Stimulated activated CD4-positive, alpha-beta T cell treated with anti-CD3 and anti-CD28 coated beads, Interleukin-12 subunit alpha, Interleukin-12 subunit beta, amount 100 ng/mL, for 4 hours (primary cell): Measurements from ENCODE around the gene OR6B1.

Experiments
- DNase-seq: peaks from one replicate; pipeline ENCODE4 v3.0.0-alpha.2; 2020

OR6B1 gene

DNA sequence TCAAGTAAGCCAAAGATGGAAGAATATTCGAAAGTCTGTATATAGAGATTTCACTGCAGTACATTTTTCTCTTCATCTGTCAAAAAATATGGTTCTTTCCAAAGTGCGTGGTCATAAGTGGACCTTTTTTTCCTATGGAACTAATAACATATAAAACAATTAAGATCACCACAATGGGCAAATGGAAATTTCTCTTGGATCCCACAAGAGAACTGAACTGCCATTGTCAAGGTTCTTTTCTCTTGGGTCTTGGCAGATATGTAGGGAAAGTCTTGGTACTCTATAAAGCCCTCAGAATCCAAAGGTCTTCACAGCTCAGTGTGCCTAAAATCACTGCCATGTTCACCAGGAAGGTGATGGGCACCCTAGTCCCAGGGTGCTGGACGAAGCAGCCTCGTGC is at the start of gene OR6B1:
Gene OR6B1 (plus strand): TSS at position 301 of the 400 bp plus-strand sequence. CDS start 3,677 bp downstream, outside the sequence.
- no peak for DNase-seq

DNA sequence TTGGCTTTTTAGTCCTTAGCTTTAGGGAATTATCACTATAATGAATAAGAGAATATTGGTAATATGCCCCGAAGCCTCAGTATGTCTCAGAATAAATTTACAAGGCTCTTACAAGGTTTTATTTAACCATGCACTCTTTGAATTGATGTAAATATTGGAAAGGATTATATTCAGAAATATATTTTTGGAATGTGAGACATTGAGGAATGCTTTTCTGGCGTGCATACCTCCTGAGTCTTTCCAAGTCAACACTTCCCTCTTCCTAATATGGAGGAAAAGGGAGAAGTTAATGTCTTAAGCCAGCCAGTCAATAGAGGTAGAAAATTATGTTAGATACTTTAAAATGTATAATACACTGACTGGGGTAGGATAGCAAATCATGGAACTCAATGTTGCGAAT is 46.7 kb upstream of the OR6B1 start:
- no peak for DNase-seq

DNA sequence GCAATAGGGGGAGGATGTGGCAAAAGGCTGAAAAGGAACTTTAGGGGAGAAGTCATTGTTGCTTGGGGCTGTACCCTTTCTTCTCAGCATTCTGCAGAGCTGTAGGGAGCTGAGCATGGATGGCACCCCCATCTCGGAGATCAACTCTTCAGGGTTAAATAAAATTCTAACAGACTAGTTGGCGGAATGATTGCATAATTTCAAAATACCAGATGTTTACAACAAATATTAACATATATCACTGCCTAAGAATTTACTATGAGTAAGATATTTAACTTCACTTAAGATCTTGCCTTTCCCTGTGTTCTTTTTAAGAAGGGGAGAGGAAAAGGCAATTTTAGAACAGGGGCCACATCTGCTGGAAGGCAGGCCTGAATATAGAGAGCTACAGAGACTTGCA is 46.0 kb upstream of the OR6B1 start:
- no peak for DNase-seq

DNA sequence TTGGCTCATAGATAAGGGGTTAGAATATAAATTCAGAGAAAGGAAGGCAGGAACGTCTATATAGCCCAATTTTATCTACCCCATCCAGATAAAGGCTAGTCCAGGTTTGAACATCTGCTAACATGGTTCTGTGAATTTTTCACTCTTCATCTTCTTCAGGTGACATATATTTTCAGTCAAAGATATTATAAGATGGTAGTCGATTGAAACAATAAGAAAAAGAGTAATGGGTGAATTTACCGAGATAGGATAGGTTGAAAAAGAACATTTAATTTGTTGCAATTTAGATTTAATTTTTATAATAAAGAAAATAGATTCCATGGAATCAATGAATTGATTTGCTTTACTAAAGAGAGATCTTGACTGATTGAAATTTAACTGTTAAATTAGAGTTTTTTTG is 45.6 kb upstream of the OR6B1 start, which contains the start of gene OR2F1:
Gene OR2F1 (plus strand): TSS at position 301 of the 400 bp plus-strand sequence. CDS start 5,127 bp downstream, outside the sequence.
- DNase-seq, result no peak

DNA sequence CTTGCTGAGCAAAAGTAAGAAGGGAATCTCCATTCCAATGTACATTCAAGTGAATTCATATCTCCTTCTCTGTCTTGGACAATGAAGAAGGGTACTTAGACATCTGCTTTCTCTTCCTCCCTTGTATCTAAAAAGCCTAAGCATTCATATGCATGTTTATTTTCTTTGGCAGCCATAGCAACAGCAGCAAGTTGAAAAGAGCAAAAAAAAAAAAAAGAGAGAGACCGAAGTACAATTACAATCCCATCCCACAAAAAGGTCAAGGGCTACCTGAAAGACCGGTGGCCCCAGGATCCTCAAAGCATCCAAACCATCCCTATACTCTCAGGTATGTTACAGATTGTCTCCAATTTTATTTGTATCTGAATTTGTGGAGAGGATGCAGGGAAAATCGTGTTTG is 41.3 kb upstream of the OR6B1 start:
- no peak for DNase-seq

DNA sequence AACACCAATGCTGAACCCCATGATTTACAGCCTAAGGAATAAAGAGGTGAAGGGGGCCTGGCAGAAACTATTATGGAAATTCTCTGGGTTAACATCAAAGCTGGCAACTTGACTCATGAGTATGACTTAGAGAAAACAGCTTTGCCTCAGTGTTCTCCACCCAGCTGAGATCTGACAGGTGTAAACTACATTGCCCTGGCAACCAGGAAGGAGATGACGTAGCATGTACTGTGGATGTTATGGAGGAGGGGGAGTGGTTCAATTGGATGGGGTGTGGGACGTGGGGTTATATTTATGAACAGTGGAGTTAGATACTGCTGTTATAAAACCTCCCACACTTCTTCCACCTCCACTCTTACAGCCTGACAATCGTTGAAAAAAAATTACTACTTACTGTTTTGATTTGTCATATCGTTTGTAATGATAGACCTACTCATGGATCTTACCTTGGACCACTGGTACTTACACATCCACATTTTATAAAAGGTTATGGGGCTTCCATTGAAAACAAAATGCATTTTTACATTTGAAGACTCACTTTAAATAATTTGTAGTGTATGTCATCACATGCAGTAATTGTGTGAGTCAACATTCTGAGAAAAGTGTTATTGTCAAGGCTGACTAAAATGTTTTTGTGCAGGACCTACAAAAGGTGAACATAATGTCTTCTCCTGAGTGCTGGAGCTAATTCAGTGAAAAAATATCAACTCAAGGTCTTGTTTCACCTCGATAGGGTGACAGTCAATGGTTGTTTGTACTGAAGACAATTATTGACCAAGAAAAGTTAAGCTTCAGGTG is 39.1 kb upstream of the OR6B1 start:
- DNase-seq, result no peak

DNA sequence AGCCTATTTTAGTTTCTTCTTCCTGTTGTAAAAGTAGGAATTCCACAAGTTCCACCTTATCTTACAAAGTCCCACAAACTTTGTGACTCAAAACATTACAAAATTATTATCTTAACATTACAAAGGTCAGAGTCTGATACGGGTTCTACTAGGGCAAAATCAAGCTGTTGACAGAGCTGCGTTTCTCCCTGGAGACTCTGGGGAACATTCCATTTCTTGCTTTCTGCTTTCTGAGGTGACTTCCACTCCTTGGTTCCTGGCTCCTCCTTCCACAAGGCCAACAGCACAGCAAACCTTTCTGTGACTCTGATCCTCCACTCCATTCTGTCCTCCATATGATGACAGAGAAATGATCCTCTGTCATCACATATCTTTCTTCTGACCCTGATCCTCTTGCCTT is 34.8 kb upstream of the OR6B1 start:
- no peak for DNase-seq

DNA sequence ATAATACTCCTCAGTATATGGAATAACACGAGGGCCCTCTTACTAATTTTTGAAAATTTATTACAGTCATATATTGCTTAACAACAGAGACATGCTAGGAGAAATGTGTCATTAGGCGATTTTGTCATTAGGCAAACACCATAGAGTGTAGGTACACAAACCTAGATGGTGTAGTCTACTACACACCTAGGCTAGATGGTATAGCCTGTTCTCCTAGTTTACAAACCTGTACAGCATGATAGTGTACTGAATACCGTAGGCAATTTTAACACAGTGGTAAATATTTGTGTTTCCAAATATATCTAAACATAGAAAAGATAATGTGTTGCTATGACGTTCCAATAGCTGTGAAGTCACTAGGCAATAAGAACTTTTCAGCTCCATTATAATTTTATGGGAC is 32.7 kb upstream of the OR6B1 start:
- no peak for DNase-seq

DNA sequence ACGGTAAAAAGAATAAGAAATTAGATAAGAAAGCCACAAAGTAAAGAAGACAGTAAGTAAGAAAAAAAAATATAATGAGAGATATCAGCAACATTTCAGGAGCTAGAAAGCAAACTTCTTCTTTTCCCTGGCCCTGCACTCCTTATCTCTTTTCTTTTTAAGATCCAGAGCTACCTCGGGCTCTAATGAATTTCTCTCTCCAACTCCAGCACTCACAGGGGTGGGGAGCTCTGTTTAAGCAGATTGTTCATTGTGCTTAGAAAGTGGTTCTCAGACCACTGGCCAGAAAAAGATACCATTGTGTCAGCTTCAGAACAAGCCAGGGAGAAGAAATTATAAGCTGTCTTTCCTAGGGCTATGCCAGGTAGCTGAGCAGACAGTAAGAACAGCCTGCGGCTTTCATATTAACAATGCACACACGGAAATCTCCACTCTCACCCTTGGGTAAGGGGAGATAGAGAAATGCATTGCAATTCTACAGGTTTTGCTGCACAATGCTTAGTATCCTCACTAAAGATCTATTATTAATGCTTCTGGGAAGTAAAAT is 26.2 kb upstream of the OR6B1 start:
- DNase-seq, result no peak

DNA sequence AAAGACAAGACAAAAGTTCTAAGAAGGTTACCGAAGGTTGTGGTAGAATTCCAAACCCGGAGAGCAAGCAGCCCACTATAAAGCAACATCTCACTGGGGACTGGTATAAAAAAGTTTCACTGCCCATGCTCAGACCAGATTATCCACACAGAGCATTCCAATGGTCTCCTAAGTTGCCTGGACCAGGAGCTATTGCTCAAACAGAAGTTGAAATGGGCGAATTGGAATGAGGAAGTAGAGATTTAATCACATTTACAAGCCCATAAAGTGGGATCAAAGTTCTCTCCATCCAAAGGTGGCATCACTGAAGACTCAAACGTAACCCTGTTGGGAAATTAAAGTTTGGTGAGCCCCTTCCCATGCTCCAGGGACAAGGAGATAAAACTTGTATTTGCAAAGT is 25.7 kb upstream of the OR6B1 start:
- no peak for DNase-seq

DNA sequence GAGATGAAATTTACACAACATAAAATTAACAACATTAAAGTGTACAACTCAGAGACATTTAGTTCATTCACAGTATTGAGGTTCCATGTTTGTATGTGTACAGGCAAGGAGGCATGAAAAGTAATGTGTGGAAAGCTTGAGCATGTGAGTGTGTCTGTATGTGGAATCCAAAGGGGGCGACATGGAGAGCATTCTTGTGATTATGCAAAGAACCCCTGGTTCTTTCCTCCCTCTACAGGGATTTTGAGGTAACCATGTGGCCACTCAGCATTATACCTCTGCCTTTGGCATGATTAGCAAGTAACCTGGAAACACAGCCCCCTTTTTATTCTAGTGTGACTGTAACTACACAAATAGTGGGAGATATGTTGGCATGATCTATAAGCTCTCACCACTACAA is 24.5 kb upstream of the OR6B1 start:
- DNase-seq, result no peak

DNA sequence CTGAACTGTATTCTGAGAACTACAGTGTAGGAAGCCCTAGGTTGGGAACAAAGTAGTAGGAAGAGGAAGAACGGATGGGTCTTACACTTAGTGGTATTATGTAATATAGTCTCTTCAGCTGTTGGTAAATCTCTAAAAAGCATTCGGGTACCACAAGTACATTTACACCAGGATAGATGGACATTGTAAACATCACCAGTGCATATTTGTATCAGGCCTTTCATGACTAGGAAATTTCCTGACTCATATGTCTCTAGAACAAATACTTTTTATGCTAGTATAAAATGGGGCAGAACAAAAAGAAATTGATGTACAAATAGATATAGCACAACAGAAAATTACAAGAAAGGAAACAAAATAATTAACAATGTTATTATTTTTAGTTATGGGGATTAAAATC is 21.5 kb upstream of the OR6B1 start:
- no peak for DNase-seq

DNA sequence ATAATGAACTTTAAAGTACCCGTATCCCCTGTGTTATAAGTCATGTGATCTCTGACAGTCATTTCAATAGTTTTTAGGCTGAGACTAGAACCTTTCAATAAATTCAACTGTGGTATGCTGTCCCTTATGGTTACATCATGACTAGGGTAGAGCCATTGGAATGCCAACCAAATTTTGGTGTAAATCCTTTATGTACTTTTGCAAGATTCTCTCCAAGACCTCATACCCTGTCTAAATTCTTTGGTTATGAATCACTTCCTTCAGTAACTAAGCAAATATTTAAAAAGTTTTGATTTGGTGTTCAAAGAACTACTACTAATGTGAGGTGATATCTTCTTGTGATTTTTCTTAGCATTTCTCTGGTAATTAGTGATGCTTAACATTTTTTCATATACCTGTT is 20.8 kb upstream of the OR6B1 start:
- no peak for DNase-seq

DNA sequence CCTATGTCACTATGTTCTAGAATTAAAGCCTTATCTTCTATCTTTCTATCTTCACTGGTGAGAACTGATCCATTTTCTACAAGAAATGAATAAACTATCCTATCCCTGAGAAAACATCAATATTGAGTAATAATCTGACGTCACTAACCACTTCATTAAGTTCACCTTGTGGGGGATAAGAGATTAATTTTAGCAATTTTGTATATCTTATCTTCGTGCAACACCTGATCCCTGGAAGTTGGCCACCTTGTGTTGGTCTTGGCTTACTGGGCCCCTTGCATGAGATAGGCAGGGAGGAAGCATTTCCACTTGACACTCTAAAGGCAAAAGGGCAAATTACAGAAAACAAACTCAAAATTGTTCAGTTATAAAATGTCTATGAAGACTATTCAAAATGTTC is 20.1 kb upstream of the OR6B1 start:
- no peak for DNase-seq

DNA sequence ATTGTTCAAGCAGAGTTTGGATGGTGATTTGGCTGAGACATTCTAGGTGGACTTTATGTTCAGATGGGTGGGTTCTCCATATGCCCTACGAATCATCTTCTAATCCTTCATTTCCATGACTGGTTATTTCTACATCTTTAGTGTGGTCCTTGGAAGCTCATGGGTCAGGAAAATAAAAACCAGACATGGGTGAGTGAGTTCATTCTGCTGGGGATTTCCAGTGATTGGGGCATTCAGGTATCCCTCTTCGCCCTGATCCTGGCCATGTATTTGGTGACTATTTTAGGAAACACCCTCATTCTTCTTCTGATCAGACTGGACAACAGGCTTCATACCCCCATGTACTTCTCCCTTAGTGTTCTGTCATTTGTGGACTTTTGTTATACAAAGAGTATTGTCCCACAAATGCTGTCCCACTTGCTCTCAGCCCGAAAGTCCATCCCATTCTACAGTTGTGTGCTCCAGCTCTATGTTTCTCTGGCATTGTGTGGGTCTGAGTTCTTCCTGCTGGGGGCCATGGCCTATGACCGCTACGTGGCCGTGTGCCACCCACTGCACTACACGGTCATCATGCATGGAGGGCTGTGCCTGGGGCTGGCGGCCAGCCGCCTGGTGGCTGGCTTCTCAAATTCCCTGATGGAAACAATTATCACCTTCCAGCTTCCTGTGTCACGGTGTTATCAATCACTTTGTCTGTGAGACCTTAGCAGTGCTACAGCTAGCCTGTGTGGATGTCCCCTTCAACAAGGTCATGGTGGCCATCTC is 19.2 kb upstream of the OR6B1 start:
- no peak for DNase-seq

DNA sequence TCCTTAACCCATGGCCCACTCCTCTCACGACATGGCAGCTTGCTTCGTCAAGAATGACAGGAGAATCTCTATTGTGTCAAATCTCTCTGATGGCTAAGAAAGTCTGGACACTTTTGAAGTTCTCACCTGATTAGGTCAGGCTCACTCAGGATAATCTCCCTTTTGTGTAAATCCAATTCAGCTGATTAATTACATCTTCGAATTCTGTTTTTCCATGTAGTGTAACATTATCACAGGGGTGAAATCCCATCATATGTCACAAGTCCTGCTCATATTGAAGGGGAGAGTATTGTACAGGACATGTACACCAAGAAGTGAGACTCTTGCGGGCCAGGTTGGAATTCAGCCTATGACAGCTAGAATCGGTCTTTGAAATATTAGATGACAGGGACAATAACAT is 16.2 kb upstream of the OR6B1 start:
- DNase-seq, result no peak

DNA sequence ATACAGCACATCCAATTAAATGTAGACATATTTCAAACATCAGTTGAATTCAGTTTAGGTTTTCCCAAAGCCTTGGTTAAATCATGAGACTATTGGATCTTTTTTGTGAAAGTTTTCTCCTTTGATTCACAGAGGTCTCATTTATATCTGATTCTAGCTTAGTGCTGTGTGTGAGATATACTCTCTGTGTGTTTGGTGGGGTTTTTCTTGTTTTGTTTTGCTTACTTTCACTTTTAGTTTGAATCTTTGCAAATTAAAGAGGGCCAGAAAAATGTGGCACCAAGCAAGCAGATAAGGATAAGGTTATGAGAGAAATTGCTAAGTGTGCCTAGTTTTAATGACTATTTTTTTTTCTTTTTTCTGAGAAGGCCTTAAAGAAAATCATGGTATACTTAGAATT is 12.6 kb upstream of the OR6B1 start:
- no peak for DNase-seq

DNA sequence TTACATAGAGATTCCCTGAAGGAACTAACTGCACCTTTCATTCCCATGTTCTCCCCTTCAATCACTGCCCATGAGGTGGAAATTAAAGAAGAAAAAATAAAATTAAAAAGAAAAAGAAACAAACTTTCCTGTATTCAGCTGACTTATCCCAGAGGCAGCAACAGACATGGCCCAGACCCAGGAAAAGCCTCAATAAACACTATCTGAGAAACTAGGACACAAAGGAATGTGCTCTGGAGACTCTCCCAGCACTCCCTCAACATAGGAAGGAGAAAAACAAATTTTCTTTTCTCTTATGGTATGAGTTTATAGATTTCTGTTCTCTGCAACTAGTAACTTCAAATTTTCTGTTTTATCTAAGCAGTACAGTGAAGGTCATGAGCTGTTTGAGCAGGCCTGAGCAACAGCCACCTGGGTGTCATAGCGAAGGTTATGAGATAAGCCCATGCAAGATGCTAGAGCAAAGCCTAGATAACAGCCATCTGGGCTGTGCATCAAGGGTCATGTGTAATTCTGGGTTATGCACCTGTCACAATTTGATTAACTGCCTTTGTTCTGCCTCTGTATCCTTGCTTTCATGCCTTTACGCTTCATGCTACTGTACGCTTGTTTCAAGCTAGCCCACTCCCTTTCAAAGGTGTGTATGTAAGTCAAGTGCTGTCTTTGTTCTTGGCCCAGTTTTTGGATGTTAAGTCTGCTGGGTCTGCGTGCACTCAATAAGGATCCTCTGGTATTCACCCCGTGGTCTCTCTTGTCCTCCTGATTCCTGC is 11.0 kb upstream of the OR6B1 start:
- no peak for DNase-seq

DNA sequence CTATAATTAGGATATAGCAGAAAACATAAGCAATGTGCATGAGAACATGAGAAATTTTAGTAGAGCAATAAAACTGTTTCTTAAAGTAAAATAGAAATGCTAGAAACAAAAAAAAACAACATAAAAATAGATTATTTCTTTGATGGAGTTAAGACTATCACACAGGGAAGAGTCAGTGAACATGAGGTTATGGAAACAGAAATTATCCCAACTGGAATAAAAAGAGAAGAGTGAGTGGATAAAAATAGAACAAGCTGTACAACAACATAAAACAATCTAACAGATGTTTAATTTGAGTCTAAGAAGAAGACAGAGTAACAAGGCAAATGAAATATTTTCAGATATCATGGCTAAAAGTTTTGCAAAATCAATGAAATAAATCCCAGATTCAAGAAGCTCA is 7.5 kb upstream of the OR6B1 start:
- DNase-seq, result no peak

DNA sequence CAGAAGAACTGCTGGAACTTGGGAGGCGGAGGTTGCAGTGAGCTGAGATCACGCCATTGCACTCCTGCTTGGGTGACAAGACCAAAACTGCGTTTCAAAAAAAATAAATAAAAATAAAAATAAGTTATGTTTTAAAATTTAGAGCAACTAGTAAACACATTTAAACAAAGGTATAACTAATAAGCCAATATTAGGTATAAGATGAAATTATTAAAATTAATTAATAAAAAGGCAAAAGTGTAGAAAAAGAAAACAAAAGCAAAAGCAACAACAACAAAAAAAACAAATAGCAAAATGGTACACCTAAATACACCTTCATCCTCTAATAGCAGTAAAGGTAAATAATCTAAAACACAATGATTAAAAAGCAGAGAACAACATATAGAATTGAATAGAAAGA is 6.2 kb upstream of the OR6B1 start:
- DNase-seq, result no peak

DNA sequence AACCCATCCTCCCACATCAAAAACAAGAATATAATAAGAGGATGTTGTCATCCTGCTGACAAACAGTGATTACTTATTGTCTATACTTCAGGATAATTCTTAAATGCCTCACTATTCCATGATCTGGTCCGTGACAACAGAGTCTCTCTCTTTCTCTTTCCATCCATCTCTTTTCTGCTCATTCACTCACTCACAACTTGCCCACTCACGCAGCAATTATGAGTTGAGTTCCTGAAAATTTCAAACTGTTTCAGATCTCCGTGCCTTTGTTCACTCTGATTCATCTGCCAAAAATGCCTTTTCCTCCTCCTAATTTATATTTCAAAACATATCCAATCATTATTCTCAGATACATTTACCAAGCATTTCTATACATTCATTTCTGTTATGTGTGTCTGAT is 1.4 kb downstream of the OR6B1 start:
- DNase-seq, result no peak

DNA sequence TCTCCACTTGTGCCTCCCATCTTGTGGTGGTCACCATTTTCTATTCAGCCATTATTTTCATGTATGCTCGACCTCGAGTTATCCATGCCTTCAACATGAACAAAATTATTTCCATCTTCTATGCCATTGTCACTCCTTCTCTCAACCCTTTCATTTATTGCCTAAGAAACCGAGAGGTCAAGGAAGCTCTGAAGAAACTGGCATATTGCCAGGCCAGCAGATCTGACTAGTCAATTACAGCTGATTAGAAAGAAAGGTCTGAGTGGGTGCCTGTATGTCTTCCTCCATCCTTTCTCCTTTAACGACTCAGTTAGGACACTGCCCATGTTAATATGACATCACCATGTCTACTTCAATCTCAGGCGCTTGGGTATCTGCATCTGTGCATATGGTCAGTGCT is 4.6 kb downstream of the OR6B1 start:
- no peak for DNase-seq

DNA sequence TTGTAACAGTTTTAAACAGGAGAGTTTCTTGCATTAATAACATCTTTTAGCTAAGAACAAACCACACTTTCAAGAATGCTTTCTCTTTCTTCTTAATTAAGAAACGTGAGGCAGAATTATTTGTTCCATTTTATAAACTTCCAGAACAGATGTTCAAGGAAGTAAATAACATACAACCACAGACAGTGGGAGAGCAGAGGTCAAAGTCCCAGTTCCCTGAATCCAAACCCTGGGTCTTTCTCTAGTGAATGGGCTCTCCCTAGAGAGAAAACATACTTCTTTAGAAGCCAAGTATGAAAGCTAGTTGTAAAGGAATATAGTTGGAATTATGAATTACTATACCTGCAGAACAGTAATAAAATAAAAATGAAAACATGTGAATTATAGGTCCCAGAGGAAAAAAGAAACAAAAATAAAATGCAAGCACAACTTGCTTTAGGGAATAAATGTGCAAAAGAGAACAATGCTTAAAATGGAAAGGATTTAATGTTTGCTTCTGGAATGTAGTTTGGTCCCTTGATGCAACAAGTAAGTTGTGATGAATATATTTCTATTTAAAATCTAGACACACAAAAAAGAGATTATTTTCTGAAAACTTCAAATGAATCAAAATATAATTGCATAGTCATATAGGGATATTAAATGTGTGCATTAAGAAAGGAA is 6.0 kb downstream of the OR6B1 start:
- DNase-seq, result no peak
